ENCODE data around the gene ADGRG1.

GRCh38 chr16:57611706-57612105 lies 16.7 kb upstream of the ADGRG1 start:
- TF ChIP-seq POLR2A (IDR thresholded peaks at IDR 0.05), result no peak
- TF ChIP-seq CTCF (IDR thresholded peaks at IDR 0.05), result no peak
